IMR-90 (cell line): Measurements from ENCODE around the gene ANKIB1. TPM values are rescaled to one million over a fixed set of nuclear protein-coding genes. Genes with fewer than 3 reads are reported as not detected.

Experiments used
- ATAC-seq: fragments of 200-7000 bp; cut with Tn5 transposase; 2 replicates; pipeline ENCODE4 v1.9.1; 2020; ENCODE audit warnings: low read depth, mild to moderate bottlenecking, moderate library complexity
- BruUV-seq: library from RNA; stranded (reverse); fragments of 400-500 nt; replicated peaks from 2 replicates; lab custom pipeline; 2021; lab: Mats Ljungman, UMichigan
- CTCF ChIA-PET: fragments of 300-600 bp; formaldehyde crosslinking; extraction: SDS; loops from one replicate; lab custom pipeline; 2021; ENCODE audit warnings: antibody characterized with exemption; lab: Yijun Ruan, JAX
- POLR2A ChIA-PET: fragments of 300-600 bp; sonication (Branson Sonifier 250); formaldehyde crosslinking; loops from one replicate; lab custom pipeline; 2022; ENCODE audit warnings: antibody characterized with exemption; ENCODE audit not compliant: unreplicated experiment; lab: Charles Lee
- DNase-seq: peaks from one replicate; pipeline ENCODE4 v3.0.0; 2013
- H2AFZ ChIP-seq: replicated peaks from 2 replicates; pipeline ENCODE3; 2013; ENCODE audit warnings: low read length, mild to moderate bottlenecking; ENCODE audit not compliant: poor library complexity
- H2AK5ac ChIP-seq: 2 replicates; pipeline ENCODE4 v1.6.1; 2013; ENCODE audit warnings: low read depth, low read length, inconsistent platforms
- H2AK9ac ChIP-seq: replicated peaks from 2 replicates; pipeline ENCODE3; 2013; ENCODE audit warnings: mild to moderate bottlenecking, low read depth, low read length, moderate library complexity; ENCODE audit not compliant: poor library complexity
- H2BK120ac ChIP-seq: 2 replicates; pipeline ENCODE4 v1.6.1; 2013; ENCODE audit warnings: low read depth, low read length, inconsistent platforms
- H2BK15ac ChIP-seq: 3 replicates; pipeline ENCODE4 v1.6.1; 2013; ENCODE audit warnings: low read depth, low read length, inconsistent platforms
- H2BK20ac ChIP-seq: 2 replicates; pipeline ENCODE4 v1.6.1; 2013; ENCODE audit warnings: low read depth, mild to moderate bottlenecking, inconsistent platforms, low read length, moderate library complexity
- H2BK5ac ChIP-seq: 2 replicates; pipeline ENCODE4 v1.6.1; 2013; ENCODE audit warnings: mild to moderate bottlenecking, low read depth, low read length, inconsistent platforms; ENCODE audit not compliant: poor library complexity, severe bottlenecking
- H3K14ac ChIP-seq: replicated peaks from 2 replicates; pipeline ENCODE4 v1.6.1; 2013; ENCODE audit warnings: low read depth, low read length, inconsistent platforms
- H3K18ac ChIP-seq: 2 replicates; pipeline ENCODE4 v1.6.1; 2013; ENCODE audit warnings: low read depth, low read length, control low read depth
- H3K23ac ChIP-seq: 2 replicates; pipeline ENCODE4 v1.6.1; 2013; ENCODE audit warnings: low read depth, low read length, inconsistent platforms
- H3K27ac ChIP-seq: 2 replicates; pipeline ENCODE4 v1.5.1; 2013; ENCODE audit warnings: mild to moderate bottlenecking, control low read depth, low read length; ENCODE audit not compliant: insufficient read depth
- H3K27me3 ChIP-seq: 2 replicates; pipeline ENCODE4 v1.6.1; 2013; ENCODE audit warnings: low read length; ENCODE audit not compliant: control insufficient read depth, insufficient read depth
- H3K36me3 ChIP-seq: 2 replicates; pipeline ENCODE4 v1.6.1; 2013; ENCODE audit warnings: low read length, mixed read lengths; ENCODE audit not compliant: control insufficient read depth, insufficient read depth
- H3K4ac ChIP-seq: 2 replicates; pipeline ENCODE4 v1.6.1; 2013; ENCODE audit warnings: low read depth, low read length, inconsistent platforms
- H3K4me1 ChIP-seq: 2 replicates; pipeline ENCODE4 v1.6.1; 2013; ENCODE audit warnings: low read length, mixed read lengths; ENCODE audit not compliant: control insufficient read depth, insufficient read depth
- H3K4me2 ChIP-seq: 2 replicates; pipeline ENCODE4 v1.6.1; 2013; ENCODE audit warnings: low read depth, mild to moderate bottlenecking, control low read depth, low read length, moderate library complexity
- H3K4me3 ChIP-seq: 2 replicates; pipeline ENCODE4 v1.5.1; 2013; ENCODE audit warnings: low read depth, mild to moderate bottlenecking, control low read depth, low read length, moderate library complexity; ENCODE audit not compliant: insufficient read depth
- H3K56ac ChIP-seq: 2 replicates; pipeline ENCODE4 v1.6.1; 2013; ENCODE audit warnings: low read length, inconsistent platforms; ENCODE audit not compliant: insufficient read depth; ENCODE audit errors: extremely low read depth
- H3K79me1 ChIP-seq, 2 experiments: 2 replicates each; pipeline ENCODE4 v1.6.1; 2013; ENCODE audit warnings: low read length in 2 of 2, inconsistent platforms in 1 of 2, low read depth in 1 of 2
- H3K9ac ChIP-seq: 2 replicates; pipeline ENCODE4 v1.6.1; 2013; ENCODE audit warnings: low read depth, low read length, control low read depth
- H3K9me1 ChIP-seq: 2 replicates; pipeline ENCODE4 v1.6.1; 2013; ENCODE audit warnings: low read length, inconsistent platforms; ENCODE audit not compliant: insufficient read depth
- H3K9me3 ChIP-seq: 2 replicates; pipeline ENCODE4 v1.6.1; 2013; ENCODE audit warnings: low read length; ENCODE audit not compliant: control insufficient read depth, insufficient read depth
- H4K20me1 ChIP-seq: 2 replicates; pipeline ENCODE4 v1.6.1; 2013; ENCODE audit warnings: low read length, inconsistent platforms; ENCODE audit not compliant: insufficient read depth
- H4K5ac ChIP-seq: 2 replicates; pipeline ENCODE4 v1.6.1; 2013; ENCODE audit warnings: mild to moderate bottlenecking, low read depth, low read length, control low read depth
- H4K8ac ChIP-seq, 2 experiments: 2 replicates each; pipeline ENCODE4 v1.6.1; 2013; ENCODE audit warnings: low read depth in 2 of 2, low read length in 2 of 2, control low read depth in 1 of 2, inconsistent platforms in 1 of 2
- H4K91ac ChIP-seq: 2 replicates; pipeline ENCODE4 v1.6.1; 2013; ENCODE audit warnings: low read depth, low read length, inconsistent platforms; ENCODE audit not compliant: insufficient read depth
- BHLHE40 ChIP-seq: fragments of 150-350 bp; IDR thresholded peaks from 2 replicates; pipeline ENCODE4 v1.6.1; 2016; ENCODE audit warnings: mild to moderate bottlenecking, low read depth, low read length
- CEBPB ChIP-seq: IDR thresholded peaks from 2 replicates; pipeline ENCODE4 v1.6.1; 2012; ENCODE audit warnings: low read depth, low read length, improper control_type of control experiment
- CHD1 ChIP-seq: IDR thresholded peaks from 2 replicates; pipeline ENCODE4 v1.6.1; 2012; ENCODE audit warnings: low read depth, low read length, improper control_type of control experiment
- CTCF ChIP-seq: conservative IDR thresholded peaks from 2 replicates; pipeline ENCODE4 v1.5.1; 2012; ENCODE audit warnings: mild to moderate bottlenecking, low read depth, low read length, improper control_type of control experiment
- ELK1 ChIP-seq: fragments of 150-350 bp; IDR thresholded peaks from 2 replicates; pipeline ENCODE4 v1.6.1; 2016; ENCODE audit warnings: low read depth, mild to moderate bottlenecking, low read length, moderate library complexity, borderline replicate concordance
- FOS ChIP-seq: fragments of 150-350 bp; IDR thresholded peaks from 2 replicates; pipeline ENCODE4 v1.6.1; 2016; ENCODE audit warnings: low read depth, low read length
- MAFK ChIP-seq: IDR thresholded peaks from 2 replicates; pipeline ENCODE4 v1.6.1; 2012; ENCODE audit warnings: low read depth, low read length, improper control_type of control experiment
- MAZ ChIP-seq: IDR thresholded peaks from 2 replicates; pipeline ENCODE4 v1.6.1; 2012; ENCODE audit warnings: low read depth, mild to moderate bottlenecking, low read length, improper control_type of control experiment, moderate library complexity, borderline replicate concordance
- MXI1 ChIP-seq: IDR thresholded peaks from 2 replicates; pipeline ENCODE4 v1.6.1; 2012; ENCODE audit warnings: low read depth, mild to moderate bottlenecking, low read length, moderate library complexity, borderline replicate concordance
- NFE2L2 ChIP-seq: fragments of 150-350 bp; IDR thresholded peaks from 2 replicates; pipeline ENCODE4 v1.6.1; 2016; ENCODE audit warnings: low read depth, mild to moderate bottlenecking, low read length
- POLR2A ChIP-seq: IDR thresholded peaks from 2 replicates; pipeline ENCODE4 v1.6.1; 2012; ENCODE audit warnings: mild to moderate bottlenecking, low read depth, low read length
- RAD21 ChIP-seq: IDR thresholded peaks from 2 replicates; pipeline ENCODE4 v1.6.1; 2012; ENCODE audit warnings: low read length, improper control_type of control experiment
- RCOR1 ChIP-seq: IDR thresholded peaks from 2 replicates; pipeline ENCODE4 v1.6.1; 2012; ENCODE audit warnings: mild to moderate bottlenecking, low read length, improper control_type of control experiment; ENCODE audit not compliant: insufficient replicate concordance
- RFX5 ChIP-seq: IDR thresholded peaks from 2 replicates; pipeline ENCODE4 v1.8.0; 2012; ENCODE audit warnings: low read depth, mild to moderate bottlenecking, low read length, moderate library complexity
- SMC3 ChIP-seq: fragments of 150-350 bp; IDR thresholded peaks from 2 replicates; pipeline ENCODE4 v1.6.1; 2016; ENCODE audit warnings: low read depth, mild to moderate bottlenecking, antibody characterized with exemption, low read length, moderate library complexity
- USF2 ChIP-seq: fragments of 150-350 bp; IDR thresholded peaks from 2 replicates; pipeline ENCODE4 v1.6.1; 2017; ENCODE audit warnings: mild to moderate bottlenecking, antibody characterized with exemption, low read length, low read depth
- WGBS, 2 experiments: methylation state at CpG; one replicate each; pipeline versions ENCODE4 v1.1.5 to v1.1.7; 2013; ENCODE audit warnings: missing lambda C conversion rate in 2 of 2; ENCODE audit not compliant: insufficient read length in 1 of 2; ENCODE audit errors: extremely low coverage in 2 of 2; 5-methylcytosine and 5-hydroxymethylcytosine counted together
- dilution Hi-C: fragments of 300-500 bp; cut with HindIII; formaldehyde crosslinking; loops from one replicate; pipeline ENCODE4 v1.14.3; 2018; ENCODE audit warnings: low sequenced_read_pairs; ENCODE audit not compliant: unreplicated experiment
- in situ Hi-C: fragments of 300-500 bp; cut with MboI; formaldehyde crosslinking; loops from 3 replicates; pipeline ENCODE4 v1.14.3; 2019; ENCODE audit warnings: low sequenced_read_pairs, inconsistent platforms, mixed read lengths
- intact Hi-C: fragments of 100-400 bp; cut with micrococcal nuclease; formaldehyde crosslinking; loops from 2 replicates; pipeline ENCODE4 v1.10.0; 2022
- polyA plus RNA-seq, 3 experiments: library from polyadenylated mRNA; depleted of rRNA; stranded (reverse); fragments of >200 nt; gene quantifications; 2 replicates each; pipeline ENCODE4 v1.2.3, GENCODE V29; 2012; ENCODE audit warnings: low replicate concordance in 1 of 3
- total RNA-seq: library from RNA; depleted of rRNA; stranded (reverse); fragments of >200 nt; gene quantifications from 2 replicates; pipeline ENCODE4 v1.2.3, GENCODE V29; 2012

The ANKIB1 gene
- total and polyA plus RNA-seq, 2 of the 4 experiments (the other 2 are of a cell fraction): 18.7 to 33.9 TPM

- Histone ChIP-seq H3K4ac (no peak overlapping the region), H3K4me2 (no peak overlapping the region), H3K4me3 (no peak overlapping the region), H4K91ac (no peak overlapping the region), H3K27me3 (no peaks in the 10 kb centered on the region), H3K18ac (no peak overlapping the region), H3K79me1 (no peaks in the 10 kb centered on the region), H2AK9ac (no peak overlapping the region), H2BK5ac (no peak overlapping the region), H3K23ac (no peak overlapping the region), H3K9ac (no peak overlapping the region), H4K20me1 (no peaks in the 10 kb centered on the region), H2BK20ac (no peak overlapping the region), H2AFZ (no peak overlapping the region), H2BK15ac (no peak overlapping the region), H3K4me1 (no peaks in the 10 kb centered on the region), H3K56ac (no peak overlapping the region), H3K9me3 (no peaks in the 10 kb centered on the region), H4K8ac (no peak overlapping the region), H3K14ac (no peak overlapping the region), H4K5ac (no peak overlapping the region), H2BK120ac (no peak overlapping the region), H2AK5ac (no peak overlapping the region), H3K27ac (no peak overlapping the region), H3K9me1 (no peaks in the 10 kb centered on the region), H3K36me3 (peaks cover 25% of the 10 kb centered on the region)
- DNase-seq: no peak
- no peak for ATAC-seq
- dilution Hi-C loops (no loop called here), in situ Hi-C loops (no loop called here), intact Hi-C loops (no loop called here)
- WGBS, 2 experiments: no CpG with 5 or more reads among the region's 3 CpGs
- TF ChIP-seq RFX5: no peak
- TF ChIP-seq MAFK: no peak
- TF ChIP-seq NFE2L2: no peak
- TF ChIP-seq RCOR1: no peak
- no peak for TF ChIP-seq RAD21
- TF ChIP-seq ELK1: no peak
- TF ChIP-seq BHLHE40: no peak
- no peak for TF ChIP-seq FOS
- no peak for TF ChIP-seq CEBPB
- no peak for TF ChIP-seq MXI1
- TF ChIP-seq CHD1: no peak
- no peak for TF ChIP-seq CTCF
- TF ChIP-seq POLR2A: no peak
- TF ChIP-seq MAZ: no peak
- no peak for TF ChIP-seq USF2
- no peak for TF ChIP-seq SMC3
- ChIA-PET CTCF (no interaction called here), POLR2A (no interaction called here)
- no TSS peak for BruUV-seq
Observed at GRCh38 chr7:92221766-92222165, 24.0 kb upstream of the ANKIB1 start.
